H1 (cell line): ENCODE measurements around the gene SPTBN5.

Experiments
- CTCF ChIP-seq, 3 experiments: IDR thresholded peaks; 1 replicate in 2 of 3; 2 replicates in 1 of 3; pipeline versions ENCODE4 v1.5.1 to v1.6.1; 2011; ENCODE audit warnings: low read length in 3 of 3, mild to moderate bottlenecking in 3 of 3, inconsistent platforms in 2 of 3, low read depth in 1 of 3, moderate library complexity in 1 of 3; ENCODE audit not compliant: insufficient read depth in 1 of 3; ENCODE audit errors: control extremely low read depth in 1 of 3
- EZH2 ChIP-seq: fragments of 200-600 bp; sonication (generic); IDR thresholded peaks from 2 replicates; pipeline ENCODE4 v1.7.1; 2012; ENCODE audit warnings: low read depth, mild to moderate bottlenecking, moderate library complexity, low read length, inconsistent platforms; ENCODE audit not compliant: severe bottlenecking
- GTF2F1 ChIP-seq: IDR thresholded peaks from 2 replicates; pipeline ENCODE4 v1.6.1; 2012; ENCODE audit warnings: low read depth, low read length, improper control_type of control experiment, borderline replicate concordance
- JUN ChIP-seq: IDR thresholded peaks from 2 replicates; pipeline ENCODE4 v1.6.1; 2011; ENCODE audit warnings: low read depth, mild to moderate bottlenecking, improper control_type of control experiment, low read length
- POLR2A ChIP-seq, 2 experiments: IDR thresholded peaks; 1 replicate in 1 of 2; 2 replicates in 1 of 2; pipeline ENCODE4 v1.6.1; 2011; ENCODE audit warnings: low read depth in 2 of 2, low read length in 2 of 2, mild to moderate bottlenecking in 2 of 2; ENCODE audit errors: control extremely low read depth in 1 of 2
- POLR2AphosphoS5 ChIP-seq: IDR thresholded peaks from 2 replicates; pipeline ENCODE4 v1.6.1; 2011; ENCODE audit warnings: low read depth, low read length
- SP2 ChIP-seq: IDR thresholded peaks from 2 replicates; pipeline ENCODE4 v1.6.1; 2012; ENCODE audit warnings: mild to moderate bottlenecking, low read length, inconsistent platforms
- TBP ChIP-seq: IDR thresholded peaks from 2 replicates; pipeline ENCODE4 v1.6.1; 2011; ENCODE audit warnings: low read depth, low read length, improper control_type of control experiment
- TCF12 ChIP-seq: IDR thresholded peaks from 2 replicates; pipeline ENCODE4 v1.6.1; 2011; ENCODE audit warnings: low read depth, mild to moderate bottlenecking, low read length
- YY1 ChIP-seq: IDR thresholded peaks from 2 replicates; pipeline ENCODE4 v1.6.1; 2011; ENCODE audit warnings: low read depth, mild to moderate bottlenecking, low read length

- no peak for TF ChIP-seq EZH2
- no peak for TF ChIP-seq GTF2F1
- no peak for TF ChIP-seq JUN
- TF ChIP-seq TCF12, result no peak
- TF ChIP-seq POLR2AphosphoS5, result no peak
- TF ChIP-seq CTCF (IDR thresholded peaks at IDR 0.05; ENCODE audit: control extremely low read depth in 1 of 3, insufficient read depth in 1 of 3, low read depth in 1 of 3, low read length in 3 of 3), result no peak
- TF ChIP-seq TBP, result no peak
- no peak for TF ChIP-seq SP2
- TF ChIP-seq POLR2A (IDR thresholded peaks at IDR 0.05; ENCODE audit: control extremely low read depth in 1 of 2, low read depth in 2 of 2, low read length in 2 of 2), result no peak
- no peak for TF ChIP-seq YY1
Observed at GRCh38 chr15:41901431-41901830, 7.6 kb upstream of the SPTBN5 start.
